HepG2 (cell line): ENCODE data around the gene OTUB2. TPM values are rescaled to one million over a fixed set of nuclear protein-coding genes. Genes with fewer than 3 reads are reported as not detected.

Source experiments
- ATAC-seq: fragments of 200-7000 bp; cut with Tn5 transposase; 3 replicates; pipeline ENCODE4 v1.9.1; 2020; ENCODE audit warnings: mild to moderate bottlenecking, moderate library complexity
- BruUV-seq: library from RNA; stranded (reverse); fragments of 400-500 nt; replicated peaks from 2 replicates; lab custom pipeline; 2021; lab: Mats Ljungman, UMichigan
- CTCF ChIA-PET: fragments of 300-600 bp; formaldehyde crosslinking; extraction: SDS; loops from one replicate; lab custom pipeline; 2021; ENCODE audit warnings: low total read pairs, inconsistent platforms, low intra/inter-chr PET ratio; lab: Yijun Ruan, JAX
- POLR2A ChIA-PET: fragments of 350-600 bp; sonication (Branson Sonifier 250); formaldehyde crosslinking; loops from one replicate; lab custom pipeline; 2020; ENCODE audit warnings: antibody characterized with exemption, inconsistent platforms; lab: Yijun Ruan, JAX
- DNase-seq: peaks from one replicate; pipeline ENCODE4 v3.0.0-alpha.2; 2015; ENCODE audit warnings: low spot score
- FAIRE-seq: peaks from 3 replicates; lab custom pipeline; 2011; peaks lifted over from hg19 to GRCh38; lab: Jason Lieb, UNC
- H2AFZ ChIP-seq: one replicate; pipeline ENCODE4 v1.6.1; 2011; ENCODE audit warnings: low read length, inconsistent platforms
- H3K27ac ChIP-seq: fragments of 300-600 bp; 3 replicates; pipeline ENCODE4 v1.8.0; 2011; ENCODE audit warnings: mixed run types, mild to moderate bottlenecking, mixed read lengths, low read length, inconsistent platforms; ENCODE audit not compliant: insufficient read depth; ENCODE audit errors: extremely low read length
- H3K27me3 ChIP-seq, 2 experiments: fragments of 200-600 bp in 1 of 2; 2 replicates in 1 of 2; 3 replicates in 1 of 2; pipeline versions ENCODE4 v1.6.0 to v1.8.0; 2011; ENCODE audit warnings: low read length in 2 of 2, mild to moderate bottlenecking in 2 of 2, moderate library complexity in 2 of 2, inconsistent platforms in 1 of 2; ENCODE audit not compliant: insufficient read depth in 2 of 2, control insufficient read depth in 1 of 2
- H3K36me3 ChIP-seq, 2 experiments: fragments of 200-600 bp in 1 of 2; replicated peaks in 1 of 2; 2 replicates in 1 of 2; 3 replicates in 1 of 2; pipeline versions ENCODE4 v1.5.1 to v1.8.0; 2011; ENCODE audit warnings: low read length in 2 of 2, inconsistent platforms in 1 of 2; ENCODE audit not compliant: insufficient read depth in 2 of 2, control insufficient read depth in 1 of 2
- H3K4me1 ChIP-seq: 2 replicates; pipeline ENCODE4 v1.5.1; 2012; ENCODE audit warnings: low read length, inconsistent platforms; ENCODE audit not compliant: insufficient read depth
- H3K4me2 ChIP-seq: 2 replicates; pipeline ENCODE4 v1.6.0; 2011; ENCODE audit warnings: low read depth, low read length, inconsistent platforms
- H3K4me3 ChIP-seq, 3 experiments: fragments of 200-600 bp in 1 of 3; sonication (generic), shearing (Covaris generic) in 1 of 3; replicated peaks in 1 of 3; 2 replicates each; pipeline ENCODE4 v1.5.1; 2011 to 2016; ENCODE audit warnings: low read length in 3 of 3, inconsistent platforms in 2 of 3, low read depth in 2 of 3, mild to moderate bottlenecking in 2 of 3, control low read depth in 1 of 3, mixed read lengths in 1 of 3; ENCODE audit not compliant: insufficient read depth in 1 of 3
- H3K79me2 ChIP-seq: one replicate; pipeline ENCODE4 v1.6.1; 2011; ENCODE audit warnings: low read length, inconsistent platforms; ENCODE audit not compliant: insufficient read depth
- H3K9ac ChIP-seq: 2 replicates; pipeline ENCODE4 v1.6.0; 2011; ENCODE audit warnings: mild to moderate bottlenecking, low read depth, low read length, inconsistent platforms; ENCODE audit not compliant: insufficient read depth
- H3K9me3 ChIP-seq: 2 replicates; pipeline ENCODE4 v1.5.1; 2012; ENCODE audit warnings: mild to moderate bottlenecking, low read length
- H4K20me1 ChIP-seq: 2 replicates; pipeline ENCODE4 v1.6.0; 2011; ENCODE audit warnings: inconsistent platforms, mild to moderate bottlenecking, low read length, moderate library complexity; ENCODE audit not compliant: insufficient read depth
- PAWR ChIP-seq: sonication (generic); formaldehyde crosslinking; IDR thresholded peaks from 2 replicates; pipeline ENCODE4 v1.4.0; 2020; ENCODE audit warnings: missing genetic modification reagents, mild to moderate bottlenecking, borderline replicate concordance
- PHF5A ChIP-seq: IDR thresholded peaks from one replicate; pipeline ENCODE4 v1.6.1; 2018; ENCODE audit warnings: low read depth, missing genetic modification reagents; ENCODE audit not compliant: unreplicated experiment
- RNF2 ChIP-seq: fragments of 450-650 bp; conservative IDR thresholded peaks from 2 replicates; pipeline ENCODE4 v1.6.1; 2016; ENCODE audit warnings: low read depth
- ZBTB20 ChIP-seq: sonication (generic); formaldehyde crosslinking; IDR thresholded peaks from 2 replicates; pipeline ENCODE4 v1.8.1; 2023; ENCODE audit warnings: missing genetic modification reagents, low read depth, mild to moderate bottlenecking, borderline replicate concordance
- ZC3H4 ChIP-seq: sonication (generic); formaldehyde crosslinking; IDR thresholded peaks from 2 replicates; pipeline ENCODE4 v1.4.0; 2020; ENCODE audit warnings: missing genetic modification reagents, borderline replicate concordance
- ZFP82 ChIP-seq: sonication (generic); formaldehyde crosslinking; IDR thresholded peaks from 2 replicates; pipeline ENCODE4 v1.5.1; 2020; ENCODE audit warnings: mild to moderate bottlenecking, missing genetic modification reagents, borderline replicate concordance
- ZNF160 ChIP-seq: sonication (generic); formaldehyde crosslinking; IDR thresholded peaks from 2 replicates; pipeline ENCODE4 v1.8.0; 2022; ENCODE audit warnings: mild to moderate bottlenecking, inconsistent platforms, missing genetic modification reagents
- ZNF225 ChIP-seq: sonication (generic); formaldehyde crosslinking; IDR thresholded peaks from 2 replicates; pipeline ENCODE4 v1.4.0; 2020; ENCODE audit warnings: mild to moderate bottlenecking, missing genetic modification reagents
- ZNF7 ChIP-seq: IDR thresholded peaks from 2 replicates; pipeline ENCODE4 v1.6.1; 2016; ENCODE audit warnings: missing biosample characterization, missing genetic modification reagents
- ZSCAN9 ChIP-seq: IDR thresholded peaks from 2 replicates; pipeline ENCODE4 v1.6.1; 2016; ENCODE audit warnings: borderline replicate concordance
- WGBS: methylation state at CpG from one replicate; pipeline ENCODE4 v1.1.6; 2017; ENCODE audit warnings: low lambda C conversion rate; 5-methylcytosine and 5-hydroxymethylcytosine counted together
- in situ Hi-C: cut with HindIII; loops from 2 replicates; pipeline ENCODE4 v1.10.0; 2017; ENCODE audit warnings: low pct_unique_long_range_greater_than_20kb; ENCODE audit not compliant: extremely low pct_ligation_motif_present
- intact Hi-C: fragments of 100-400 bp; cut with micrococcal nuclease; formaldehyde crosslinking; loops from one replicate; pipeline ENCODE4 v1.10.0; 2022; ENCODE audit not compliant: unreplicated experiment
- polyA plus RNA-seq, 8 experiments: library from polyadenylated mRNA; depleted of rRNA in 3 of 8; stranded (reverse) in 7 of 8; unstranded in 1 of 8; fragments of >200 nt; fragmentation: Illumina TruSeq in 4 of 8; extraction: Trizol in 4 of 8; gene quantifications; 2 replicates each; pipeline versions ENCODE4 v1.2.1 to v1.2.3, GENCODE V29; 2011 to 2016; ENCODE audit warnings: low read depth in 4 of 8, missing spikeins in 1 of 8, mixed read lengths in 1 of 8; ENCODE audit not compliant: insufficient read depth in 1 of 8
- total RNA-seq, 5 experiments: library from RNA; depleted of rRNA; stranded (reverse); fragments of >200 nt; fragmentation: Illumina TruSeq; extraction: Trizol; gene quantifications; 2 replicates each; pipeline ENCODE4 v1.2.3, GENCODE V29; 2016; ENCODE audit warnings: low read depth in 1 of 5
- TF ChIP-seq, protein P1 (sequence below): sonication (generic); formaldehyde crosslinking; IDR thresholded peaks from 2 replicates; pipeline ENCODE4 v1.4.0; 2020; ENCODE audit warnings: missing genetic modification reagents, borderline replicate concordance
- TF ChIP-seq, protein P2 (sequence below): sonication (generic); formaldehyde crosslinking; conservative IDR thresholded peaks from 2 replicates; pipeline ENCODE4 v1.8.1; 2023; ENCODE audit warnings: missing genetic modification reagents
- TF ChIP-seq, protein P3 (sequence below): sonication (generic); formaldehyde crosslinking; IDR thresholded peaks from 2 replicates; pipeline ENCODE4 v1.5.1; 2020; ENCODE audit warnings: missing genetic modification reagents, mild to moderate bottlenecking, borderline replicate concordance

Gene OTUB2
- total and polyA plus RNA-seq, 2 of the 13 experiments (the other 11 are each of a cell fraction or from before 2014, with no cell fraction given), result 2.2 to 2.4 TPM

DNA sequence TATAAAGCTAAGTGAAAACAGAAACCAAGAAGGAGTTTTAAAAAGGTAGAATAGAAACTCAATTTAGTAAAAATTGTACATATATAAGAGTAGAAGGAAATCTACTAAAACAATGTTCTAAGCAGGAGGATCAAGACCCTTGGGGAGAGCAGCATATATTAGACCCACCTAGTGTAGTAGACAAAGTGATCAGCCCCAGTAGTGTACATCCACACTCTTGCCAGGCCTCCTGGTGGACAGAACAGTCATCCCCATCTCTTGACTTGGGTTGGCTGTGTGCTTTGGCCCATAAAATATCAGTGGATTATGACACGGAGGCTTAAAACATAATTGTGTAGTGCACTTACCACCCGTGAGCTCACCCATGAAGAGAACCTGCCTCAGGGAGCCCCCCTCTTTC is 10.9 kb upstream of the OTUB2 start:
- H3K4me3 ChIP-seq, result no peak overlapping the region
- no peak for TF ChIP-seq ZBTB20 (CRISPR knock-in tag)
- TF ChIP-seq ZNF7 (CRISPR knock-in tag), result no peak
- no peak for TF ChIP-seq ZC3H4 (CRISPR knock-in tag)
- TF ChIP-seq ZNF225 (CRISPR knock-in tag), result no peak
- TF ChIP-seq, all 625 proteins: peak for 0
- H2AFZ ChIP-seq, result no peak overlapping the region
- in situ Hi-C loops, result no loop called here
- no peaks in the 10 kb centered on the region for H3K9me3 ChIP-seq
- H3K27me3 ChIP-seq, result peaks cover 7 to 27% of the 10 kb centered on the region in 2 experiments; a peak in 4 of 5 replicates
- H3K9ac ChIP-seq, result no peak overlapping the region
- no TSS peak for BruUV-seq
- no peaks in the 10 kb centered on the region for H3K36me3 ChIP-seq
- peak; percentile 49; the same call in 1 of the 3 replicates for ATAC-seq
- no peak for FAIRE-seq
- intact Hi-C loops, result no loop called here
- WGBS, result 0% methylated on average over 1 of the region's 2 CpGs
- DNase-seq, result no peak
- no peaks in the 10 kb centered on the region for H3K79me2 ChIP-seq
- no peaks in the 10 kb centered on the region for H4K20me1 ChIP-seq
- H3K4me2 ChIP-seq, result no peak overlapping the region
- POLR2A ChIA-PET, result no interaction called here
- peaks cover 27% of the 10 kb centered on the region for H3K4me1 ChIP-seq
- CTCF ChIA-PET, result no interaction called here
- no peak overlapping the region for H3K27ac ChIP-seq

DNA sequence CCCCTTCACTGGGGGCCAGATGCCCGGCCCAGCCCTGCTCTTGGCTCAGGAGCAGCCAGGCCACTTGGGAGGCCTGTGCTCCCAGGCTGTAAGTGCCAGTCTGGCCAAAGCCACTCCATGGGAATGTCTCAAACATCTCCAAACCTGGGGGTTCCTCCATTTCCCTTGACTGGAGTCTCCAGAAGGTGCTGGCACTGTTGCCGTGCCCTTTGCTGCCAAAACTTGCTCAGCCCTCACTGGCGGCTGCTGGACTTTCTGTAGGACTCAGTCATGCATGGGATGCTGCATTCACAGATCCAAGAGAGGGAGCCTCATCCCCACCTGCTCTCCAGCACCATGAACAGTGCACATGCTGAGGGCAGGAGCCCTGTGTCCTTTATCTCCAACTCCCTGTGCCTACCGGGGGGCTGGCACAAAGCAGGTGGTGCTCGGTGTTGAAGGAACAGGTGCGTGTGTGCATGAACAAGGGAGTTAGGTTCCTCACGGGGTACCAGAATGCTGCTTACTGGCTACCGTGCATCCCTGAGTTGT is 9.6 kb upstream of the OTUB2 start:
- FAIRE-seq, result no peak
- H3K4me1 ChIP-seq, result peaks cover 28% of the 10 kb centered on the region
- H4K20me1 ChIP-seq, result no peaks in the 10 kb centered on the region
- H3K27ac ChIP-seq, result no peak overlapping the region
- no peak overlapping the region for H3K4me2 ChIP-seq
- intact Hi-C loops, result no loop called here
- no peak for ATAC-seq
- H3K36me3 ChIP-seq, result no peaks in the 10 kb centered on the region
- H3K79me2 ChIP-seq, result no peaks in the 10 kb centered on the region
- H3K4me3 ChIP-seq, result no peak overlapping the region
- 32% methylated on average over 4 of the region's 8 CpGs for whole genome bisulfite sequencing
- no peak for DNase-seq
- peaks cover 7 to 27% of the 10 kb centered on the region in 2 experiments; a peak in 4 of 5 replicates for H3K27me3 ChIP-seq
- BruUV-seq, result no TSS peak
- ChIA-PET POLR2A (interaction anchor here (1.3 kb wide), 1 partner anchor 12 kb away, joined by 3 read pairs; no protein-coding TSS in a partner anchor), CTCF (no interaction called here)
- H3K9ac ChIP-seq, result no peak overlapping the region
- in situ Hi-C loops, result no loop called here
- no peaks in the 10 kb centered on the region for H3K9me3 ChIP-seq
- no peak overlapping the region for H2AFZ ChIP-seq
- TF ChIP-seq, protein P1, sequence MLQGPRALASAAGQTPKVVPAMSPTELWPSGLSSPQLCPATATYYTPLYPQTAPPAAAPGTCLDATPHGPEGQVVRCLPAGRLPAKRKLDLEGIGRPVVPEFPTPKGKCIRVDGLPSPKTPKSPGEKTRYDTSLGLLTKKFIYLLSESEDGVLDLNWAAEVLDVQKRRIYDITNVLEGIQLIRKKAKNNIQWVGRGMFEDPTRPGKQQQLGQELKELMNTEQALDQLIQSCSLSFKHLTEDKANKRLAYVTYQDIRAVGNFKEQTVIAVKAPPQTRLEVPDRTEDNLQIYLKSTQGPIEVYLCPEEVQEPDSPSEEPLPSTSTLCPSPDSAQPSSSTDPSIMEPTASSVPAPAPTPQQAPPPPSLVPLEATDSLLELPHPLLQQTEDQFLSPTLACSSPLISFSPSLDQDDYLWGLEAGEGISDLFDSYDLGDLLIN, result no peak
- TF ChIP-seq ZSCAN9 (CRISPR knock-in tag) (no peak), ZFP82 (CRISPR knock-in tag) (no peak), PAWR (CRISPR knock-in tag) (no peak), ZNF160 (no peak), RNF2 (no peak), PHF5A (CRISPR knock-in tag) (no peak)
- TF ChIP-seq, protein P2, sequence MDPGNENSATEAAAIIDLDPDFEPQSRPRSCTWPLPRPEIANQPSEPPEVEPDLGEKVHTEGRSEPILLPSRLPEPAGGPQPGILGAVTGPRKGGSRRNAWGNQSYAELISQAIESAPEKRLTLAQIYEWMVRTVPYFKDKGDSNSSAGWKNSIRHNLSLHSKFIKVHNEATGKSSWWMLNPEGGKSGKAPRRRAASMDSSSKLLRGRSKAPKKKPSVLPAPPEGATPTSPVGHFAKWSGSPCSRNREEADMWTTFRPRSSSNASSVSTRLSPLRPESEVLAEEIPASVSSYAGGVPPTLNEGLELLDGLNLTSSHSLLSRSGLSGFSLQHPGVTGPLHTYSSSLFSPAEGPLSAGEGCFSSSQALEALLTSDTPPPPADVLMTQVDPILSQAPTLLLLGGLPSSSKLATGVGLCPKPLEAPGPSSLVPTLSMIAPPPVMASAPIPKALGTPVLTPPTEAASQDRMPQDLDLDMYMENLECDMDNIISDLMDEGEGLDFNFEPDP (CRISPR knock-in tag), result no peak
- TF ChIP-seq, protein P3, sequence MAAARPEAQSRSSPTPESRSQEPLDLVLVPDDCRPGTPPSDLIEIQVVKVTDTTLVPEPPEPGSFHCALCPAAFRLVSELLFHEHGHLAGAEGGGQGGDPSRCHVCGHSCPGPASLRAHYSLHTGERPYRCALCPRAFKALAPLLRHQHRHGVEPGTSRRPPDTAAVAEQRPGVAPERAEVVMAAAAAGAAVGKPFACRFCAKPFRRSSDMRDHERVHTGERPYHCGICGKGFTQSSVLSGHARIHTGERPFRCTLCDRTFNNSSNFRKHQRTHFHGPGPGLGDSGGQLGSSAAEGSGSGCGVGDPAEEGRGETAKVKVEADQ (CRISPR knock-in tag), result no peak
